GM12873 (cell line): ENCODE results near the gene GRIK1.

Experiments used
- CTCF ChIP-seq: IDR thresholded peaks from 2 replicates; pipeline ENCODE4 v1.5.1; 2012; ENCODE audit warnings: low read depth, mild to moderate bottlenecking, moderate library complexity, low read length, control low read depth; ENCODE audit not compliant: insufficient read depth; ENCODE audit errors: missing control alignments

GRIK1 gene

GRCh38 chr21:29939924-29940275 lies at the start of gene GRIK1:
Gene GRIK1 (minus strand): TSS chr21:29939996.
- TF ChIP-seq CTCF, result no peak

GRCh38 chr21:29987762-29988161 lies 48.0 kb upstream of the GRIK1 start:
- no peak for TF ChIP-seq CTCF

- no peak for TF ChIP-seq CTCF
Observed at GRCh38 chr21:29985866-29986265, 46.1 kb upstream of the GRIK1 start.

GRCh38 chr21:29979043-29979442 lies 39.2 kb upstream of the GRIK1 start:
- no peak for TF ChIP-seq CTCF

GRCh38 chr21:29975776-29976175 lies 36.0 kb upstream of the GRIK1 start:
- TF ChIP-seq CTCF, result no peak

GRCh38 chr21:29973258-29973657 lies 33.5 kb upstream of the GRIK1 start:
- TF ChIP-seq CTCF, result no peak

GRCh38 chr21:29961291-29962027 lies 21.7 kb upstream of the GRIK1 start:
- TF ChIP-seq CTCF, result no peak
